Measurements from ENCODE around the gene CNPY1. TPM values are rescaled to one million over a fixed set of nuclear protein-coding genes. Genes with fewer than 3 reads are reported as not detected.

Gene CNPY1
- total and polyA plus RNA-seq, 4 donors: 0.41 to 0.79 (median 0.66) TPM; not detected in 1

DNA sequence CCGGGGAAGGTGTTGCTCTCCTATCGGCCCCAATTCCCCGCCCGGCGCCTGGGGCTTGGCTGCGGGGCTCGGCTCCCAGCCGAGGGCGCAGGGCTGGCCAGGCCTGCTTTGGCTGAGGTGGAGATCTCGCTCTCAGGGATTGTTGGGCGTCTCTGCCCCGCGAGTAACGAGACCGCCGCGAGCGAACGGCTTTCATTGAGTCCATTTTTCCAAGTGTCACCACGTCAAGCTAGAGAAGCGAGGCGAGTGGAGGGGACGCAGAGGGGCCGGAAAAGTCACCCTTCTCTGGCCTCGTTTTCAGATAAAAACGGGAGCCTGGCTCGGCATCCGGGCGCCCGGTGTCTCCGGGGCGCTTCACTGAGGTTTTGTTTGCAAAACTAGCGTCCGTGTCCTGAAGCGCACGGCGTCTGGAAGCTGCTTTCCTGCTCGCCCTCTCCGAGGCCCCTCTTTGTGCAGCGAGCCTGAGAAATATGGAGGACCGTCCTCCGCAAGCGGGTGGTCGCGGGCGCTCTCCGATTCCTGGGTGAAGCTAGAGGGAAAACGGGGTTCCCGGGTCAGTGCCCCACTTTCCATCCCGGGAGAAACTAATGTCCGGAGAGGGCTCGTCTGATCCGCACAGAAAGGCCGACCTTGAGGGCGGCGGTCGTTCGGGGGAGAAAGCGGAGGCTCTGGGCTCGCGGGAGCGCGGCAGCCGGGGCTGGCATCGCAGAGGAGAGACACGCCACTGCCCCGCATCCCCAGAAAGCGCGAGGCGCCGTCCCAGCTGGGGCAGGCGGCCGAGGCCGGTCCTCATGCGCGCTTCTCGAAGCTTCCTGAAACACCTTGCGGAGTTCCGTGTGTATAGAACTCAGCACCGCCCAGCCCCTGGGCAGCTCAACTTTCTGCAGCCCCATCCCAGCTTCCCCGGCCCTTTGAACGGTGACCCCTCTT is 91.9 kb downstream of the CNPY1 start:
- peaks cover 58% of the 10 kb centered on the region for H3K4me1 ChIP-seq (ENCODE audit: control insufficient read depth, insufficient read depth, low read length)
- no peak overlapping the region for H3K4me3 ChIP-seq (ENCODE audit: low read depth, low read length)
- no peaks in the 10 kb centered on the region for H3K9me3 ChIP-seq (ENCODE audit: control insufficient read depth, insufficient read depth, low read length)
- peaks cover 92% of the 10 kb centered on the region for H3K27me3 ChIP-seq (ENCODE audit: control insufficient read depth, insufficient read depth, low read length)
- H3K36me3 ChIP-seq (ENCODE audit: control insufficient read depth, insufficient read depth, low read length): no peaks in the 10 kb centered on the region
- H3K27ac ChIP-seq (ENCODE audit: low read depth, low read length): no peak overlapping the region
- under 1% methylated on average over 82 of the region's 82 CpGs for WGBS (ENCODE audit: insufficient coverage)
- peak in 2 of 6 donors; percentile 25 to 58 for DNase-seq (ENCODE audit: low read depth in 4 of 6, low spot score in 6 of 6)

DNA sequence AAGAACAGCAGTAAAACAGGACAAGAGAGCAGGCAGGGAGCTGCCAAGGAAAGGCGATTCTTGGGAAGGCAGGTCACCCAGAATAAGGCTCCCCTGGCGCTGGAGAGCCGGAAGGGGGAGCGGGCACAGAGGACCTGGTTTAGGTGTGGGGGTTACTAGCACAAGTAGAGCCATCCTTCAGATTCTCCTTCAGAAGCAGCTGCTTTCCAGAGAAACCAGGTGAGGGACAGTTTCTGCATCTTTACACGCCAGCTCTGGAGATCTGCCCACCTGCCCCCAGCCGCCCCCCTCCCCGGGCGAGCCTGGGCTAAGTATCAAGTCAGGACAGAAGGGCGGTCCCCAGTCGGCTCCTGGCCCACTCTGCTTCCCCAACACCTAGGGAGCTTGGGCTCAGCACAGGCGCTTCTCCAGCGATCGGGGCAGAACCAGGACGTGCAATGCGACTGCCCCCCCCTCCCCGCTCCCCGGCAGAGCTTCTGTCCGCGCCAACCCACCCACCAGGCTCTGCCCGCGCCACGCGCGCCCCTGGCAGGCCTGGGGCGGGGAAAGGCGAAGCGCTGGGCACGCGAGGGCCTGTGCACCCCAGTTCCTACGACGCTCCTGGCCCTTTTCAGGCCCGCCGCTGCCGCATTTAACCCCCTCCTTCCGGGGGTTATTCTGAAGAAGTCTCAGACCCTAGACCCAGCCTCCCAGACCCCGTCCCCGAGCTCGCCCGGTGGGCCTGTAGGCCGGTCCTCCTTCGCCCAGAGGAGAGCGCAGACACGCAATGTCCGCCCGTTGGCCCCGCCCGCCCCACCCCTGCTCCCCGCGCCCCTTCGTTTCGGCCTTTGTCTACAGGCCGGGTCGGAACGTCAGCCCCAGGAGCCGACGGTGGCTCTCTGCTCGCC is 92.8 kb downstream of the CNPY1 start:
- Histone ChIP-seq H3K36me3 (ENCODE audit: control insufficient read depth, insufficient read depth, low read length) (no peaks in the 10 kb centered on the region), H3K27me3 (ENCODE audit: control insufficient read depth, insufficient read depth, low read length) (peaks cover 93% of the 10 kb centered on the region), H3K9me3 (ENCODE audit: control insufficient read depth, insufficient read depth, low read length) (no peaks in the 10 kb centered on the region), H3K4me1 (ENCODE audit: control insufficient read depth, insufficient read depth, low read length) (peaks cover 60% of the 10 kb centered on the region), H3K4me3 (ENCODE audit: low read depth, low read length) (no peak overlapping the region), H3K27ac (ENCODE audit: low read depth, low read length) (no peak overlapping the region)
- under 1% methylated on average over 55 of the region's 57 CpGs for WGBS (ENCODE audit: insufficient coverage)
- peak in 1 of 6 donors; percentile 8 for DNase-seq (ENCODE audit: low read depth in 4 of 6, low spot score in 6 of 6)

DNA sequence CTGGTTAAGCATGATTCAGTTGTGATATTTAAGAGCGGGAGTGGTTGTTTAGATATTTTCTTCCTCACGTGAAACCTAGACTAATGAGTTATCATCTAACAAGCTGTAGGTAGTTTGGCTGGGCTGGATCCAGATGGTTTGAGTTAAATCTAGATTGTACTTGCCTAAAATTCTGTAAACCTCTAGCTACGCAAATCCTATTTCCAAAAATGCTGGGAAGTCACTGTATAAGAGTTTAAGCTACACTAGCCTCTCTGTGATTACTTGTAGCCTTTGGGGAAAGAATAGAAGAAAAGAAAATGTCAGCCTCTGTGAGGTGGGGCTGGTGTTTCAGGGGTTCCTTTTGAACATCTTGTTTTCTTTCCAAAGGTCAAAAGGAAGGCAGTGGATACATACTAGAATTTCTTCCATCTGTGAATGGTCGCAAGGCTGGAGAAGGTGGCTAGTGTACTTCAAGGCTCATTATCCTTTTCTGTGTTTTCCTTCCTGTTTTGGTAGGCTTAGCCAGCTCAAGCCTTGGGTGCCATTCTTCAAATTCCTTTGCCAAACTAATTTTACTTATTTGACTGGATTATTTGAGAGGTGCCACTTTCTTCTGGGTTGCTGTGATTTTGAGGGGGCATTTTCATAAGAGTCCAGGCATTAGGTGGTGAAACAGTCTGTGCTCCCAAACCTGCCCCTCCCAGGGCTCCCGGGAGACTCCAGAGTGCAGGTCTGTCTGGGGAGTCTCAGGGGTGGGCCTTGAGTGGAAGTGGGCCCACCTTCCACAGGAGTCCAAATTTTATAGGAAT is 93.7 kb downstream of the CNPY1 start:
- WGBS (ENCODE audit: insufficient coverage): 0% methylated on average over 2 of the region's 5 CpGs
- no peak overlapping the region for H3K4me3 ChIP-seq (ENCODE audit: low read depth, low read length)
- peaks cover 95% of the 10 kb centered on the region for H3K27me3 ChIP-seq (ENCODE audit: control insufficient read depth, insufficient read depth, low read length)
- H3K9me3 ChIP-seq (ENCODE audit: control insufficient read depth, insufficient read depth, low read length): no peaks in the 10 kb centered on the region
- no peak overlapping the region for H3K27ac ChIP-seq (ENCODE audit: low read depth, low read length)
- H3K36me3 ChIP-seq (ENCODE audit: control insufficient read depth, insufficient read depth, low read length): no peaks in the 10 kb centered on the region
- DNase-seq (ENCODE audit: low read depth in 4 of 6, low spot score in 6 of 6): peak in 2 of 6 donors; percentile 14 to 21
- H3K4me1 ChIP-seq (ENCODE audit: control insufficient read depth, insufficient read depth, low read length): peaks cover 56% of the 10 kb centered on the region

- no peaks in the 10 kb centered on the region for H3K9me3 ChIP-seq (ENCODE audit: control insufficient read depth, insufficient read depth, low read length)
- H3K4me1 ChIP-seq (ENCODE audit: control insufficient read depth, insufficient read depth, low read length): peaks cover 52% of the 10 kb centered on the region
- DNase-seq (ENCODE audit: low read depth in 4 of 6, low spot score in 6 of 6): no peak
- H3K27ac ChIP-seq (ENCODE audit: low read depth, low read length): no peak overlapping the region
- no peaks in the 10 kb centered on the region for H3K36me3 ChIP-seq (ENCODE audit: control insufficient read depth, insufficient read depth, low read length)
- H3K27me3 ChIP-seq (ENCODE audit: control insufficient read depth, insufficient read depth, low read length): peaks cover 99% of the 10 kb centered on the region
- H3K4me3 ChIP-seq (ENCODE audit: low read depth, low read length): no peak overlapping the region
- 7% methylated on average over 4 of the region's 9 CpGs for WGBS (ENCODE audit: insufficient coverage)
Measured at GRCh38 chr7:155451840-155452239, 94.5 kb downstream of the CNPY1 start.

Other genes with a start within 250 kb of the CNPY1 start
- gene INSIG1, start 248.7 kb downstream of the CNPY1 start, total RNA-seq: 100 to 1,000 TPM in 1 of 2 donors, 10 to 100 TPM in 1; 57.8 to 136 TPM
- 10 to 100 TPM; 47.2 to 60.6 TPM for gene INSIG1, start 248.7 kb downstream of the CNPY1 start, polyA plus RNA-seq (ENCODE audit: insufficient read length in 2 of 2)
- gene EN2, start 88.4 kb downstream of the CNPY1 start, total RNA-seq: under 1 TPM in 1 of 2 donors, not detected in 1; 0.72 TPM
- under 1 TPM; 0.06 to 0.22 TPM for gene EN2, start 88.4 kb downstream of the CNPY1 start, polyA plus RNA-seq (ENCODE audit: insufficient read length in 2 of 2)
- 10 to 100 TPM; 31.9 to 37.5 TPM for gene RBM33, start 98.1 kb upstream of the CNPY1 start, total RNA-seq
- gene RBM33, start 98.1 kb upstream of the CNPY1 start, polyA plus RNA-seq (ENCODE audit: insufficient read length in 2 of 2): 10 to 100 TPM; 32.9 to 39.1 TPM